HepG2 (cell line): ENCODE results near the gene CA7. TPM values are rescaled to one million over a fixed set of nuclear protein-coding genes. Genes with fewer than 3 reads are reported as not detected.
A peak's percentile ranks its signal among the peaks of the same experiment; 100 is the strongest.

ENCODE experiments used
- ELF1 ChIP-seq: sonication (generic); formaldehyde crosslinking; IDR thresholded peaks from 2 replicates; pipeline ENCODE4 v1.4.0; 2020; ENCODE audit warnings: missing genetic modification reagents
- KLF15 ChIP-seq: sonication (generic); formaldehyde crosslinking; IDR thresholded peaks from 2 replicates; pipeline ENCODE4 v1.8.1; 2023; ENCODE audit warnings: borderline replicate concordance, mild to moderate bottlenecking, inconsistent platforms, missing genetic modification reagents, mixed read lengths
- NFKBIZ ChIP-seq: IDR thresholded peaks from 2 replicates; pipeline ENCODE4 v1.6.1; 2018; ENCODE audit warnings: missing genetic modification reagents, missing compliant biosample characterization
- NONO ChIP-seq, 2 experiments: fragments of 450-650 bp in 1 of 2; sonication (generic) in 1 of 2; formaldehyde crosslinking in 1 of 2; IDR thresholded peaks in 1 of 2; conservative IDR thresholded peaks in 1 of 2; 2 replicates each; pipeline versions ENCODE4 v1.6.1 to v1.8.0; 2017 to 2022; ENCODE audit warnings: mild to moderate bottlenecking in 1 of 2, missing genetic modification reagents in 1 of 2, moderate library complexity in 1 of 2
- PHB2 ChIP-seq: fragments of 450-650 bp; IDR thresholded peaks from 2 replicates; pipeline ENCODE4 v1.6.1; 2018; ENCODE audit not compliant: partially characterized antibody
- POLR2A ChIP-seq, 2 experiments: IDR thresholded peaks; 2 replicates each; pipeline ENCODE4 v1.6.1; 2011; ENCODE audit warnings: low read depth in 2 of 2, low read length in 2 of 2, mild to moderate bottlenecking in 1 of 2, moderate library complexity in 1 of 2; ENCODE audit not compliant: insufficient read depth in 1 of 2
- REPIN1 ChIP-seq: sonication (generic); formaldehyde crosslinking; IDR thresholded peaks from 2 replicates; pipeline ENCODE4 v1.8.0; 2022; ENCODE audit warnings: missing genetic modification reagents, low read depth, mild to moderate bottlenecking, borderline replicate concordance
- SCMH1 ChIP-seq: sonication (generic); formaldehyde crosslinking; IDR thresholded peaks from 2 replicates; pipeline ENCODE4 v1.9.0; 2021; ENCODE audit warnings: missing genetic modification reagents, mild to moderate bottlenecking, borderline replicate concordance
- TBX2 ChIP-seq: sonication (generic); formaldehyde crosslinking; IDR thresholded peaks from 2 replicates; pipeline ENCODE4 v1.5.0; 2020; ENCODE audit warnings: missing genetic modification reagents, mild to moderate bottlenecking, borderline replicate concordance
- TRIM24 ChIP-seq: sonication (generic); formaldehyde crosslinking; IDR thresholded peaks from 2 replicates; pipeline ENCODE4 v1.8.0; 2022; ENCODE audit warnings: mild to moderate bottlenecking, missing genetic modification reagents
- ZBTB7B ChIP-seq: sonication (generic); formaldehyde crosslinking; IDR thresholded peaks from 2 replicates; pipeline ENCODE4 v1.4.0; 2020; ENCODE audit warnings: missing genetic modification reagents
- ZFP36 ChIP-seq: fragments of 150-350 bp; IDR thresholded peaks from 2 replicates; pipeline ENCODE4 v1.6.1; 2018; ENCODE audit warnings: borderline replicate concordance, low read length, low read depth; ENCODE audit not compliant: partially characterized antibody
- ZMAT3 ChIP-seq: sonication (generic); formaldehyde crosslinking; conservative IDR thresholded peaks from 2 replicates; pipeline ENCODE4 v1.7.0; 2021; ENCODE audit warnings: missing genetic modification reagents
- ZNF10 ChIP-seq: sonication (generic); formaldehyde crosslinking; IDR thresholded peaks from 2 replicates; pipeline ENCODE4 v1.4.0; 2020; ENCODE audit warnings: mild to moderate bottlenecking, low read depth, missing genetic modification reagents, borderline replicate concordance
- ZNF468 ChIP-seq: sonication (generic); formaldehyde crosslinking; IDR thresholded peaks from 2 replicates; pipeline ENCODE4 v1.8.0; 2022; ENCODE audit warnings: mild to moderate bottlenecking, moderate library complexity, missing genetic modification reagents
- ZNF598 ChIP-seq: sonication (generic); formaldehyde crosslinking; IDR thresholded peaks from 2 replicates; pipeline ENCODE4 v1.5.1; 2020; ENCODE audit warnings: mild to moderate bottlenecking, missing genetic modification reagents, borderline replicate concordance
- polyA plus RNA-seq, 8 experiments: library from polyadenylated mRNA; depleted of rRNA in 3 of 8; stranded (reverse) in 7 of 8; unstranded in 1 of 8; fragments of >200 nt; fragmentation: Illumina TruSeq in 4 of 8; extraction: Trizol in 4 of 8; gene quantifications; 2 replicates each; pipeline versions ENCODE4 v1.2.1 to v1.2.3, GENCODE V29; 2011 to 2016; ENCODE audit warnings: low read depth in 4 of 8, missing spikeins in 1 of 8, mixed read lengths in 1 of 8; ENCODE audit not compliant: insufficient read depth in 1 of 8
- total RNA-seq, 5 experiments: library from RNA; depleted of rRNA; stranded (reverse); fragments of >200 nt; fragmentation: Illumina TruSeq; extraction: Trizol; gene quantifications; 2 replicates each; pipeline ENCODE4 v1.2.3, GENCODE V29; 2016; ENCODE audit warnings: low read depth in 1 of 5
- TF ChIP-seq, protein P1 (sequence below): fragments of 450-650 bp; IDR thresholded peaks from 2 replicates; pipeline ENCODE4 v1.6.1; 2017; ENCODE audit warnings: mild to moderate bottlenecking
- TF ChIP-seq, protein P2 (sequence below): sonication (generic); formaldehyde crosslinking; IDR thresholded peaks from 2 replicates; pipeline ENCODE4 v1.4.0; 2020; ENCODE audit warnings: missing genetic modification reagents
- TF ChIP-seq, protein P3 (sequence below): IDR thresholded peaks from 2 replicates; pipeline ENCODE4 v1.6.1; 2016
- TF ChIP-seq, protein P4 (sequence below): sonication (generic); formaldehyde crosslinking; IDR thresholded peaks from 2 replicates; pipeline ENCODE4 v1.5.0; 2020; ENCODE audit warnings: mild to moderate bottlenecking, missing genetic modification reagents, borderline replicate concordance
- TF ChIP-seq, protein P5 (sequence below): sonication (generic); formaldehyde crosslinking; IDR thresholded peaks from 2 replicates; pipeline ENCODE4 v1.4.0; 2020; ENCODE audit warnings: mild to moderate bottlenecking, low read depth, missing genetic modification reagents

Gene CA7
- total and polyA plus RNA-seq, 2 of the 13 experiments (the other 11 are each of a cell fraction or from before 2014, with no cell fraction given): not detected

DNA sequence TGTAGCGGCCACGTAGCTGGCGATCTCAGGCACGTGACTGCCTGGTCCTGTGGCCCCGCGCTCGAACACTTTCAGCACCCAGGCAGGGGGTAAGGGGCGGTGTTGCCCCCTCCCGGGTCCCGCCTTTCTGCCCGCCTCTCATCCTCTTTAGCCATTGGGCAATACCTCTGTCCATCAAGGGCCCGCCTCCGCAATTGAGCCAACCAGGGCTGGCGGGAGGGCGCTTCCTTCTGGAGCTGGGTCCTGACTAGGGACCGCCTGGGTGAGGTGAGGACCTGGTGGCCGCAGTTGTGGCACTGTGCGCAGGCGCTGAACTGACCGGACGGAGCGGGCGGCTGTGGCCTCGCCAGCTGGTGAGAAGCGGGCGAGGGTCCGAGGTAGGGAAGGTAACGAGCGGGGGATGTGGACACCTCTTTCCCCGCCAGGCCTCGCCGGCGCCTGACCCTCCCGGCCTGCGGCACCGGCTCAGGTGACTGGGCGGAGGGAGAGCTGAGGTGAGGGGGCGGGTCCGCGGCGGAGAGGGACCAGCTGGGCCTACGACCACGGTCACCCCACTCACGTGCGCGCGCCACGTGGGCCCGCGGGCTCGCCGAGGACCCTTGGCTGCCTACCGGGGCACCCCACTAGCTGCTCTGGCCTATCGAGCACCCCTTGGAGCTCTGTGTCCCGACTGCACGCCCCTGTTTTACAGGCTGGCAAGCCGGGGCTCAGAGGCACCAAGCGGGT, 36.2 kb downstream of the CA7 start, which contains the start of gene PDP2 (continued):
- TF ChIP-seq, protein P1, sequence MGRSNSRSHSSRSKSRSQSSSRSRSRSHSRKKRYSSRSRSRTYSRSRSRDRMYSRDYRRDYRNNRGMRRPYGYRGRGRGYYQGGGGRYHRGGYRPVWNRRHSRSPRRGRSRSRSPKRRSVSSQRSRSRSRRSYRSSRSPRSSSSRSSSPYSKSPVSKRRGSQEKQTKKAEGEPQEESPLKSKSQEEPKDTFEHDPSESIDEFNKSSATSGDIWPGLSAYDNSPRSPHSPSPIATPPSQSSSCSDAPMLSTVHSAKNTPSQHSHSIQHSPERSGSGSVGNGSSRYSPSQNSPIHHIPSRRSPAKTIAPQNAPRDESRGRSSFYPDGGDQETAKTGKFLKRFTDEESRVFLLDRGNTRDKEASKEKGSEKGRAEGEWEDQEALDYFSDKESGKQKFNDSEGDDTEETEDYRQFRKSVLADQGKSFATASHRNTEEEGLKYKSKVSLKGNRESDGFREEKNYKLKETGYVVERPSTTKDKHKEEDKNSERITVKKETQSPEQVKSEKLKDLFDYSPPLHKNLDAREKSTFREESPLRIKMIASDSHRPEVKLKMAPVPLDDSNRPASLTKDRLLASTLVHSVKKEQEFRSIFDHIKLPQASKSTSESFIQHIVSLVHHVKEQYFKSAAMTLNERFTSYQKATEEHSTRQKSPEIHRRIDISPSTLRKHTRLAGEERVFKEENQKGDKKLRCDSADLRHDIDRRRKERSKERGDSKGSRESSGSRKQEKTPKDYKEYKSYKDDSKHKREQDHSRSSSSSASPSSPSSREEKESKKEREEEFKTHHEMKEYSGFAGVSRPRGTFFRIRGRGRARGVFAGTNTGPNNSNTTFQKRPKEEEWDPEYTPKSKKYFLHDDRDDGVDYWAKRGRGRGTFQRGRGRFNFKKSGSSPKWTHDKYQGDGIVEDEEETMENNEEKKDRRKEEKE: no peak
- TF ChIP-seq ZMAT3: peak; percentile 88; the same call in 1 of the 2 replicates
- TF ChIP-seq REPIN1 (CRISPR knock-in tag): peak; percentile 82
- no peak for TF ChIP-seq NONO (IDR thresholded peaks at IDR 0.05)
- TF ChIP-seq NONO (CRISPR knock-in tag; conservative IDR thresholded peaks at IDR 0.05): peak; percentile 77
- peak; percentile 76; the same call in 1 of the 2 replicates for TF ChIP-seq ZNF468
- TF ChIP-seq, protein P2, sequence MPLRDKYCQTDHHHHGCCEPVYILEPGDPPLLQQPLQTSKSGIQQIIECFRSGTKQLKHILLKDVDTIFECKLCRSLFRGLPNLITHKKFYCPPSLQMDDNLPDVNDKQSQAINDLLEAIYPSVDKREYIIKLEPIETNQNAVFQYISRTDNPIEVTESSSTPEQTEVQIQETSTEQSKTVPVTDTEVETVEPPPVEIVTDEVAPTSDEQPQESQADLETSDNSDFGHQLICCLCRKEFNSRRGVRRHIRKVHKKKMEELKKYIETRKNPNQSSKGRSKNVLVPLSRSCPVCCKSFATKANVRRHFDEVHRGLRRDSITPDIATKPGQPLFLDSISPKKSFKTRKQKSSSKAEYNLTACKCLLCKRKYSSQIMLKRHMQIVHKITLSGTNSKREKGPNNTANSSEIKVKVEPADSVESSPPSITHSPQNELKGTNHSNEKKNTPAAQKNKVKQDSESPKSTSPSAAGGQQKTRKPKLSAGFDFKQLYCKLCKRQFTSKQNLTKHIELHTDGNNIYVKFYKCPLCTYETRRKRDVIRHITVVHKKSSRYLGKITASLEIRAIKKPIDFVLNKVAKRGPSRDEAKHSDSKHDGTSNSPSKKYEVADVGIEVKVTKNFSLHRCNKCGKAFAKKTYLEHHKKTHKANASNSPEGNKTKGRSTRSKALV (CRISPR knock-in tag): peak; percentile 88
- peak; percentile 86 for TF ChIP-seq TBX2 (CRISPR knock-in tag)
- TF ChIP-seq KLF15 (CRISPR knock-in tag): peak; percentile 95; the same call in 1 of the 2 replicates
- TF ChIP-seq PHB2: no peak
- TF ChIP-seq TRIM24 (CRISPR knock-in tag): no peak
- peak; percentile 78 to 92 for TF ChIP-seq POLR2A (IDR thresholded peaks at IDR 0.05; ENCODE audit: insufficient read depth in 1 of 2, low read depth in 2 of 2, low read length in 2 of 2)
- no peak for TF ChIP-seq SCMH1
- TF ChIP-seq ELF1: peak; percentile 81
- TF ChIP-seq, protein P3, sequence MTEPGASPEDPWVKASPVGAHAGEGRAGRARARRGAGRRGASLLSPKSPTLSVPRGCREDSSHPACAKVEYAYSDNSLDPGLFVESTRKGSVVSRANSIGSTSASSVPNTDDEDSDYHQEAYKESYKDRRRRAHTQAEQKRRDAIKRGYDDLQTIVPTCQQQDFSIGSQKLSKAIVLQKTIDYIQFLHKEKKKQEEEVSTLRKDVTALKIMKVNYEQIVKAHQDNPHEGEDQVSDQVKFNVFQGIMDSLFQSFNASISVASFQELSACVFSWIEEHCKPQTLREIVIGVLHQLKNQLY (CRISPR knock-in tag): peak; percentile 62
- peak; percentile 71 for TF ChIP-seq NFKBIZ
- no peak for TF ChIP-seq ZNF10 (CRISPR knock-in tag)
- peak; percentile 98; the same call in 1 of the 2 replicates for TF ChIP-seq ZNF598 (CRISPR knock-in tag)
- TF ChIP-seq, protein P4, sequence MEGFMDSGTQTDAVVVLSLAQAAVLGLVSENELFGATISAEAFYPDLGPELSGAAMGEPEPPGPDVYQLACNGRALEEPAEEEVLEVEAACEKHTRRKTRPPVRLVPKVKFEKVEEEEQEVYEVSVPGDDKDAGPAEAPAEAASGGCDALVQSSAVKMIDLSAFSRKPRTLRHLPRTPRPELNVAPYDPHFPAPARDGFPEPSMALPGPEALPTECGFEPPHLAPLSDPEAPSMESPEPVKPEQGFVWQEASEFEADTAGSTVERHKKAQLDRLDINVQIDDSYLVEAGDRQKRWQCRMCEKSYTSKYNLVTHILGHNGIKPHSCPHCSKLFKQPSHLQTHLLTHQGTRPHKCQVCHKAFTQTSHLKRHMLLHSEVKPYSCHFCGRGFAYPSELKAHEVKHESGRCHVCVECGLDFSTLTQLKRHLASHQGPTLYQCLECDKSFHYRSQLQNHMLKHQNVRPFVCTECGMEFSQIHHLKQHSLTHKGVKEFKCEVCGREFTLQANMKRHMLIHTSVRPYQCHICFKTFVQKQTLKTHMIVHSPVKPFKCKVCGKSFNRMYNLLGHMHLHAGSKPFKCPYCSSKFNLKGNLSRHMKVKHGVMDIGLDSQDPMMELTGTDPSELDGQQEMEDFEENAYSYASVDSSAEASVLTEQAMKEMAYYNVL (CRISPR knock-in tag): peak; percentile 69
- TF ChIP-seq ZBTB7B (CRISPR knock-in tag): no peak; the same call in none of the 2 replicates
- TF ChIP-seq, protein P5, sequence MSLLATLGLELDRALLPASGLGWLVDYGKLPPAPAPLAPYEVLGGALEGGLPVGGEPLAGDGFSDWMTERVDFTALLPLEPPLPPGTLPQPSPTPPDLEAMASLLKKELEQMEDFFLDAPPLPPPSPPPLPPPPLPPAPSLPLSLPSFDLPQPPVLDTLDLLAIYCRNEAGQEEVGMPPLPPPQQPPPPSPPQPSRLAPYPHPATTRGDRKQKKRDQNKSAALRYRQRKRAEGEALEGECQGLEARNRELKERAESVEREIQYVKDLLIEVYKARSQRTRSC (CRISPR knock-in tag): no peak; the same call in 1 of the 2 replicates
- TF ChIP-seq ZFP36: no peak
